Upper lobe of right lung (tissue), 1 donor: ENCODE data around the gene ADAMTS3. TPM values are rescaled to one million over a fixed set of nuclear protein-coding genes. Genes with fewer than 3 reads are reported as not detected.

Source experiments
- ATAC-seq: fragments of 200-7000 bp; cut with Tn5 transposase; one replicate; pipeline ENCODE4 v1.9.1; 2020; ENCODE audit warnings: mild to moderate bottlenecking, moderate library complexity
- DNase-seq: peaks from one replicate; pipeline ENCODE4 v3.0.0-alpha.2; 2020
- H3K27ac ChIP-seq: fragments of 200-600 bp; one replicate; pipeline ENCODE4 v1.8.0; 2022
- H3K27me3 ChIP-seq: fragments of 200-600 bp; one replicate; pipeline ENCODE4 v1.8.0; 2022; ENCODE audit warnings: mild to moderate bottlenecking
- H3K36me3 ChIP-seq: fragments of 200-600 bp; one replicate; pipeline ENCODE4 v1.8.0; 2022
- H3K4me1 ChIP-seq: fragments of 200-600 bp; one replicate; pipeline ENCODE4 v1.8.0; 2022
- H3K4me3 ChIP-seq: fragments of 200-600 bp; one replicate; pipeline ENCODE4 v1.8.0; 2022; ENCODE audit warnings: mild to moderate bottlenecking
- H3K9me3 ChIP-seq: fragments of 200-600 bp; one replicate; pipeline ENCODE4 v1.8.0; 2022
- intact Hi-C: fragments of 100-400 bp; cut with DNase I; formaldehyde crosslinking; loops from one replicate; pipeline ENCODE4 v1.11.0; 2022
- total RNA-seq: library from RNA; stranded (reverse); fragmentation: NEBNext Ultra II Directional; extraction: Animal tissue kit (Norgen Biotek cat#: 25700); gene quantifications from one replicate; pipeline ENCODE4 v1.2.1, GENCODE V29; 2021
- TF ChIP-seq, protein P1 (sequence below): fragments of 200-600 bp; IDR thresholded peaks from one replicate; pipeline ENCODE4 v1.8.0; 2022; ENCODE audit warnings: antibody characterized with exemption
- donor health status: DM: no; HTN: yes; CAD: no; lungs with severe emphysema.

The ADAMTS3 gene
- total RNA-seq, 1 donor from 2014 or later, result 3.6 TPM

DNA sequence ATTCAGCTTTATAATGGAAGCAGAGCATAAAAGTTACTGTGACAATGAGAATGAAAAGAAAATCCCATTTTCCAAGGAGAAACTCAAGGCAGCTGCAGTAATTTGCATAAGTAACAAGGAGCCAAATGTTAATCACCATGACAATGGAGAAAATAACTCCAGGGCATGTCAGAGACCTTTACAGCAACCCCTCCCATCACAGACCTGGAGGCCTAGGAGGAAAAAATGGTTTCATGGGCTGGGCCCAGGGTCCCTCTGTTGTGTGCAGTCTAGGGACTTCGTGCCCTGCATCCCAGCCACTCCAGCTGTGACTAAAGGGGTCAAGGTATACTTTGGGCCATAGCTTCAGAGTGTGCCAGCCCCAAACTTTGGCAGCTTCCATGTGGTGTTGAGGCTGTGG lies 313.8 kb downstream of the ADAMTS3 start:
- Histone ChIP-seq H3K4me3 (no peak overlapping the region), H3K27ac (no peak overlapping the region), H3K9me3 (no peaks in the 10 kb centered on the region), H3K4me1 (no peaks in the 10 kb centered on the region), H3K36me3 (no peaks in the 10 kb centered on the region), H3K27me3 (no peaks in the 10 kb centered on the region)
- intact Hi-C loops, result no loop called here
- no peak for ATAC-seq
- DNase-seq, result no peak
- TF ChIP-seq, protein P1, sequence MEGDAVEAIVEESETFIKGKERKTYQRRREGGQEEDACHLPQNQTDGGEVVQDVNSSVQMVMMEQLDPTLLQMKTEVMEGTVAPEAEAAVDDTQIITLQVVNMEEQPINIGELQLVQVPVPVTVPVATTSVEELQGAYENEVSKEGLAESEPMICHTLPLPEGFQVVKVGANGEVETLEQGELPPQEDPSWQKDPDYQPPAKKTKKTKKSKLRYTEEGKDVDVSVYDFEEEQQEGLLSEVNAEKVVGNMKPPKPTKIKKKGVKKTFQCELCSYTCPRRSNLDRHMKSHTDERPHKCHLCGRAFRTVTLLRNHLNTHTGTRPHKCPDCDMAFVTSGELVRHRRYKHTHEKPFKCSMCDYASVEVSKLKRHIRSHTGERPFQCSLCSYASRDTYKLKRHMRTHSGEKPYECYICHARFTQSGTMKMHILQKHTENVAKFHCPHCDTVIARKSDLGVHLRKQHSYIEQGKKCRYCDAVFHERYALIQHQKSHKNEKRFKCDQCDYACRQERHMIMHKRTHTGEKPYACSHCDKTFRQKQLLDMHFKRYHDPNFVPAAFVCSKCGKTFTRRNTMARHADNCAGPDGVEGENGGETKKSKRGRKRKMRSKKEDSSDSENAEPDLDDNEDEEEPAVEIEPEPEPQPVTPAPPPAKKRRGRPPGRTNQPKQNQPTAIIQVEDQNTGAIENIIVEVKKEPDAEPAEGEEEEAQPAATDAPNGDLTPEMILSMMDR, result no peak

DNA sequence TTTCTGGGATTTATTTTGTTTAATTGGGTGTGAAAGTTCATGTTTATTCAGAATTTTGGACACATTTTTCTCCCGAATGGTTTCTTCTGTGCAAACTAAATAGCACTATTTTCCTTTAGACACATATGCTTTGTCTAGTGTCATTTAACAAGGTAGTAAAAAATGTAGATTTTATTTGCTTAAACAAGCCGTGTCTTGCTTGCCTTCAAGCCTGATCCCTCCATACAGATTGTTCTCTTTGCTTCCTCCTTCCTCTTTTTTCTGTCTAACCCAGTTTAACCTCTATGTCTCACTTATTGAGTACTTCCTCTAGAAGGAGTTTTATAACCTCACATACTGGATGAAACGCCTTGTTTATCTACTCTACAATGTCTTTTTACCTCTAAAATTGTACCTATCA lies 325.4 kb downstream of the ADAMTS3 start:
- Histone ChIP-seq H3K27ac (no peak overlapping the region), H3K27me3 (no peaks in the 10 kb centered on the region), H3K4me1 (no peaks in the 10 kb centered on the region), H3K36me3 (no peaks in the 10 kb centered on the region), H3K9me3 (no peaks in the 10 kb centered on the region), H3K4me3 (no peak overlapping the region)
- DNase-seq, result no peak
- intact Hi-C loops, result no loop called here
- TF ChIP-seq, protein P1, result no peak
- ATAC-seq, result no peak

DNA sequence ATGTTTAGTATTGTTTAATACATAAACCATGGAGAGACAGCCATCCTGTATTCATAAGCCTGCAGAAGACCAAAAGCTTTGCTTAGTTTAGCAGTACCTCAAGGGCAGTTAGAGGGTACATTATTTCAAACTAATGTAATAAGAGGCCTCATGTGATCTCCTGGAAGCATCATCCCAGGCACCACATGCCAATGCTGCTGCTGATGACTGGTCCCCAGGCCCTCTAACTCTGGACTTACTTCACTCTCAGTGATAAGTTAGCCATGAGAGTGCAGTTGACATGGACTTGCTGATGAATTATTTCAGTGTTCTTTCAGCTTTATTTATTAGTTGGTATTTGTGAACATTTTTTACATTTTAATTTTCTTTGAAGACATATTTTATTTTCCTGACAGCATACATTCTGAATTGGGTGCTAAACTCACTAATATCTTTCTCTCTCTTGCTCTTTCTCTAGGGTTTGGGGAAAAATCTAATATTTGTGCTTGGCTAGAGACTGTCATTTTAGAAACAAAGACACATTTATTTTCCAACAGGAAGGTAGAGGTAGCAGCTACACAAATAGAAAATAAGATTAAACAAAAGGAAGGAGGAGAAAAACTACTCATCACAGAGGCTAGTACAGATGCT lies 329.4 kb downstream of the ADAMTS3 start:
- no peaks in the 10 kb centered on the region for H3K36me3 ChIP-seq

More for the DNA sequence above, 329.4 kb downstream of the ADAMTS3 start:
- no peaks in the 10 kb centered on the region for H3K4me1 ChIP-seq
- ATAC-seq (no peak), DNase-seq (no peak)
- no peaks in the 10 kb centered on the region for H3K9me3 ChIP-seq
- TF ChIP-seq, protein P1, result no peak
- intact Hi-C loops, result no loop called here
- no peaks in the 10 kb centered on the region for H3K27me3 ChIP-seq
- no peak overlapping the region for H3K4me3 ChIP-seq
- H3K27ac ChIP-seq, result no peak overlapping the region
